Measurements from ENCODE around the gene YOD1. TPM values are rescaled to one million over a fixed set of nuclear protein-coding genes. Genes with fewer than 3 reads are reported as not detected.

The YOD1 gene
- total RNA-seq, 1 experiment from 2014 or later: 12.5 TPM

DNA sequence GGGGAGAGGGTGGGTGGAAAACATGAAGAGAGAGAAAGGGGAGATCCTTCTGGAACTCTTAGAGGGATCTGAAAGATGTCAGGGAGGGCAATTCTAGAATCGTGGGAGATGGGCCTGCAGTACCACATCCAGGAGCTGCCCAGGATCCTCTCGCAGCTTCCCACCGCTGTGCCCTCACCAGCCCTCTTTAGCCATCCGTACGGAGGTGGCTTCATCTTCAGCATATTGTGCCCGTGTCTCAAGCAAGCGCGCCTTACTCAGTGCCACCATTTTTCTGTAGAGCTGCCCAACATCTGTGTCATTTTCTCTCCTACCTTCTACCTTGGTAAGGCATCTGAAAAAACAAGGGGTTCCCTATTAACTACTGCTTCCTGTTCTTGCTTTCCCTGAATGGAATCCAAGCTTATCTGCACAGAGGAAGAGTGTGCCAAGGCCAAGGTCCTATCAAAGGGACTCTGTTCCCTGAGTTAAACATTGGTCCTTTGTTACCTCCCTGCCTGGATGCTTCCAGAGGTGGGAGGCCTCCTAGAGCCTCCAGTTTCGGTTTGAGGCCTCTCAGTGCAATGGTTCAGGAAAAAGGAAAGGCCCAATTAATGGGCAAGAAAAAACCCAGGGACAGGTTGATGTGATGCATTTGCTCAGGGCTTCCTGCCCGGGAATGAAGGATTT, 41.7 kb downstream of the YOD1 start:
- CTCF ChIA-PET: no interaction called here
- intact Hi-C loops (cut with micrococcal nuclease; ENCODE audit: unreplicated experiment): no loop called here

DNA sequence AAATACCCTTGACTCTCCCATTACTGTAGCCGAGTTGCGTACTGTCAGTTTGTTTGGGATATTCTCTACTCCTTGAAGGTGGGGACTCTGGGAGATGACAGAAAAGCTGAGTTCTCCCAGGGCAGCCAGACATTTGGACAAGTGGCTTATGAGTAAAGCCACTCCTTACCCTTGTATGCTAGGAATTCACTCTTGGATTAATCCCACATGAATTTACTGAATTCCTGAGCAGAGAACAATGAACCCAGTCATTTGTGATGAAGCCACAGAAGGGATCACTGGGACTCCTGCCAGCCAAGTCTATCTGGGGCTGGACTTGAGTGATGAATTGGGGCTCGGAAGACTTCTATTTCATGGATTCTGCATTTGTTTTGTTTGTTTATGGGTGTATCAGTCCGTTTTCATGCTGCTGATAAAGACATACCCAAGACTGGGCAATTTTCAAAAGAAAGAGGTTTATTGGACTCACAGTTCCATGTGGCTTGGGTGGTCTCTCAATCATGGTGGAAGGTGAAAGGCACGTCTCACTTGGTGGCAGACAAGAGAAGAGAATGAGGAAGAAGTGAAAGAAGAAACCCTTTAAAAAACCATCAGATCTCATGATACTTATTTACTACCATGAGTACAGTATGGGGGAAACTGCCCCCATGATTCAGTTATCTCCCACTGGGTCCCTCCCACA, 43.5 kb downstream of the YOD1 start:
- peak; percentile 83 to 98 for DNase-seq
- H3K4me1 ChIP-seq (replicated peaks; ENCODE audit: insufficient read depth): peaks cover 57% of the 10 kb centered on the region
- POLR2A ChIA-PET (ENCODE audit: unreplicated experiment): interaction anchor here (0.6 to 1.1 kb wide), 5 partner anchors 13 to 46 kb away, joined by 3 to 6 read pairs (median 5); no protein-coding TSS in a partner anchor
- intact Hi-C loops (cut with micrococcal nuclease; ENCODE audit: unreplicated experiment): loop anchor here (1.0 kb wide), 3 partner anchors 13 to 25 kb away; no protein-coding TSS in a partner anchor
- BruUV-seq (replicated peaks): TSS peak; percentile 34
- H2AFZ ChIP-seq: no peak overlapping the region
- H3F3A ChIP-seq (ENCODE audit: insufficient read depth, low read depth): peaks cover 31% of the 10 kb centered on the region
- H3K9me3 ChIP-seq (ENCODE audit: insufficient read depth, low read depth): peaks cover 8% of the 10 kb centered on the region; the same call in 1 of the 2 replicates
- TF ChIP-seq CTCF (conservative IDR thresholded peaks at IDR 0.05) (no peak), EZH2 (IDR thresholded peaks at IDR 0.05; ENCODE audit: low read depth) (no peak)
- H3K9me2 ChIP-seq (ENCODE audit: insufficient read depth): no peaks in the 10 kb centered on the region
- peak overlapping the region; percentile 93 for H3K27ac ChIP-seq
- H3K79me2 ChIP-seq (ENCODE audit: low read depth): no peaks in the 10 kb centered on the region
- H3K27me3 ChIP-seq (ENCODE audit: insufficient read depth, low read depth): no peaks in the 10 kb centered on the region
- no peaks in the 10 kb centered on the region for H3K36me3 ChIP-seq (ENCODE audit: low read depth)
- peak overlapping the region; percentile 70 for H3K4me2 ChIP-seq
- CTCF ChIA-PET: interaction anchor here (2.7 kb wide), 1 partner anchor 12 kb away, joined by 11 read pairs; no protein-coding TSS in a partner anchor
- H4K20me1 ChIP-seq (ENCODE audit: insufficient read depth): no peaks in the 10 kb centered on the region
- 0 out of 2 replicates have a peak overlapping the region, but pooled peaks have one; percentile 9 for H3K4me3 ChIP-seq

More for the DNA sequence above, 41.7 kb downstream of the YOD1 start:
- peaks cover 8% of the 10 kb centered on the region; the same call in 1 of the 2 replicates for H3K9me3 ChIP-seq (ENCODE audit: insufficient read depth, low read depth)
- H3K4me3 ChIP-seq: no peak overlapping the region
- no peaks in the 10 kb centered on the region for H3K79me2 ChIP-seq (ENCODE audit: low read depth)
- no peaks in the 10 kb centered on the region for H3K36me3 ChIP-seq (ENCODE audit: low read depth)
- TF ChIP-seq CTCF (conservative IDR thresholded peaks at IDR 0.05): no peak
- TF ChIP-seq EZH2 (IDR thresholded peaks at IDR 0.05; ENCODE audit: low read depth): no peak
- H3K27me3 ChIP-seq (ENCODE audit: insufficient read depth, low read depth): no peaks in the 10 kb centered on the region
- H3K4me1 ChIP-seq (replicated peaks; ENCODE audit: insufficient read depth): peaks cover 40% of the 10 kb centered on the region
- H3K4me2 ChIP-seq: no peak overlapping the region
- H3K9me2 ChIP-seq (ENCODE audit: insufficient read depth): no peaks in the 10 kb centered on the region
- H3K27ac ChIP-seq: no peak overlapping the region
- no peaks in the 10 kb centered on the region for H4K20me1 ChIP-seq (ENCODE audit: insufficient read depth)
- H3F3A ChIP-seq (ENCODE audit: insufficient read depth, low read depth): peaks cover 18% of the 10 kb centered on the region
- DNase-seq: no peak
- POLR2A ChIA-PET (ENCODE audit: unreplicated experiment): no interaction called here
- BruUV-seq (replicated peaks): no TSS peak
- H2AFZ ChIP-seq: no peak overlapping the region

DNA sequence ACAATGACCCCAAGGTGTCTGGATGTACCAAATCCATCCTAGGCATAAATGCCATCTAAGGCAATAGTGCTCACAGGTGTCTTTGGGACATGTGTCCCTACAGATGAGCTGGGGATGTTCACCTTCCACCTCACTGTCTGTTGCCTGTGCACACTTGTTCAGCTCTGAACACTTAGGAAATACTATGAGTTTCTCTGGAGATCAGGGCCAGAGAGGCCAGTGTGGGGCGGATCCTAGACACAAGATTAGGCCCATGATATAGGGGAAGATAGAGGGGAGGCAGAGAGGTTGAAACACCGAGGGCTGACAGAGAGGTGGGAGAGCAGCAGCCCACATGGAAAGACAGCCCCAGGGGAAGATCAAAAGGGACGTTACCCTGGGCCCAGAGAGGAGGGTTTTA, 44.1 kb downstream of the YOD1 start:
- Histone ChIP-seq H2AFZ (no peak overlapping the region), H3K27ac (peak overlapping the region; percentile 93), H4K20me1 (ENCODE audit: insufficient read depth) (no peaks in the 10 kb centered on the region), H3K79me2 (ENCODE audit: low read depth) (no peaks in the 10 kb centered on the region), H3K9me2 (ENCODE audit: insufficient read depth) (no peaks in the 10 kb centered on the region), H3F3A (ENCODE audit: insufficient read depth, low read depth) (peaks cover 37% of the 10 kb centered on the region), H3K36me3 (ENCODE audit: low read depth) (no peaks in the 10 kb centered on the region), H3K9me3 (ENCODE audit: insufficient read depth, low read depth) (peaks cover 8% of the 10 kb centered on the region; the same call in 1 of the 2 replicates), H3K4me3 (0 out of 2 replicates have a peak overlapping the region, but pooled peaks have one; percentile 9), H3K4me2 (peak overlapping the region; percentile 70), H3K4me1 (replicated peaks; ENCODE audit: insufficient read depth) (peaks cover 63% of the 10 kb centered on the region), H3K27me3 (ENCODE audit: insufficient read depth, low read depth) (no peaks in the 10 kb centered on the region)
- ChIA-PET POLR2A (ENCODE audit: unreplicated experiment) (interaction anchor here (0.6 to 1.1 kb wide), 6 partner anchors 13 to 46 kb away, joined by 3 to 6 read pairs (median 4); no protein-coding TSS in a partner anchor), CTCF (interaction anchor here (2.7 to 2.9 kb wide), 2 partner anchors 13 to 18 kb away, joined by 11 to 13 read pairs; no protein-coding TSS in a partner anchor)
- intact Hi-C loops (cut with micrococcal nuclease; ENCODE audit: unreplicated experiment): loop anchor here (1.0 kb wide), 3 partner anchors 13 to 25 kb away; no protein-coding TSS in a partner anchor
- no peak for DNase-seq
- BruUV-seq (replicated peaks): TSS peak; percentile 92
- no peak for TF ChIP-seq EZH2 (IDR thresholded peaks at IDR 0.05; ENCODE audit: low read depth)
- no peak for TF ChIP-seq CTCF (conservative IDR thresholded peaks at IDR 0.05)

All from PC-9 (cell line).